HG02852 (cell line): ENCODE data around the gene F13B.
A peak's percentile ranks its signal among the peaks of the same experiment; 100 is the strongest.
"Not testable (repeated sequence)": the region's sequence is repeated elsewhere in the genome, so short reads cannot be mapped to it uniquely, and the experiment has no call there.

Source experiments
- ATAC-seq: cut with Tn5 transposase; IDR thresholded peaks from one replicate; pipeline ENCODE4 v1.9.1; 2021; ENCODE audit warnings: mild to moderate bottlenecking, moderate library complexity; ENCODE audit not compliant: unreplicated experiment

Gene F13B

GRCh38 chr1:197042676-197043341 is 24.3 kb downstream of the F13B start:
- ATAC-seq, result no peak

DNA sequence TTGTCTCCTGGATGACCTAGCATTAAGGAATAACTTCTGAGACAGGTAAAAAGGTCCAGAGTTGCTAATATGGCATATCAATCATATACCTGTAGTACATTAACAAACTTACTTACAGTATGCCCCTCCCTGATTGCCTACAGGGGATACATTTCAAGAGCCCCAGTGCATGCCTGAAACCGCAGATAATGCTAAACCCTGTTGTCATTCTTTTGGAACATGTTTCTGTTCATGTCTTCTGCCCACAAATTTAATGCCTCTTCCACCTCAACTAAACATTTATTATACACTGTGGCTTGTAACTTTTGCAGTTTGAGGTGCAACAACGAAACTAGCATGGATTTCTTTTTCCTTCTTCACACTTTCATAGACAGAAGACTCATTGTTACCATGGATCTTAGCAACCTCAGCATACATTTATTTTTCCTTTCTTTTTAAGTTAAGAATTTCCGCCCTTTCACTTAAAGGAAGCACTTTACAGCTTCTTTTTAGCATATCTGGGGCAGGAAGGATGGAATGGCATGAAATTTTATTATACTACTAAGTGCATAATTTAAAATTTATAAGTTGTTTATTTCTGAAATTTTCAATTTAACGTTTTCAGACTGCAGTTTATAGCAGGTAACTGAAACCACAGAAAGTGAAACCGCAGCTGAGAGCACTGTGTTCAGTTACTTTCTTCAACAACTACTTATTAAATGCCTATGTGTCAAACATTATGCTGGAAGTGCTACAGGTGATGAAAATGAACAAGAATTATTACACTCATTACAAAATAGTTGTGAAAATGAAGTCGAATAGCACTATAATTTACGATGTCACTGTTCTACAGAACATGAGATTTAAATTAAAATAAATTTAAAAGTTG is 25.3 kb downstream of the F13B start:
- ATAC-seq, result peak; percentile 85

DNA sequence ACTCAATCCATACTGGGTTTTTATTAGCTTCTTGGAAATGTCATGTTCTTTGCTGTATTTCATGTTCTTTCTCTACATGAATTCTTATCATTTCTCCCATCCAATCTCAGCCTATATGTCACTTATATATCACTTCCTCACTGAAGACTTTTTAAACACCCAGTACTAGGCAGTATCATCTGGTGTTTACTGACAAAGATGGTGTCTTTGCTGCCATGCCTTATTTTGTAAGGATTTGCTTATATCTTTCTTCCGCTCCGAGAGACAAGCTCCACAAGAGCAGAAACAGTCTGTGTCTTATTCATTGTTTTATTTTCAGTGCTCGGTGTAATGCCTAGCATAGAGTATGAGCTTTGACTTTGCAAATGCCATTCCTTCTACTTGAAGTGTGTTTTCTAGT is 30.2 kb downstream of the F13B start:
- ATAC-seq, result no peak

DNA sequence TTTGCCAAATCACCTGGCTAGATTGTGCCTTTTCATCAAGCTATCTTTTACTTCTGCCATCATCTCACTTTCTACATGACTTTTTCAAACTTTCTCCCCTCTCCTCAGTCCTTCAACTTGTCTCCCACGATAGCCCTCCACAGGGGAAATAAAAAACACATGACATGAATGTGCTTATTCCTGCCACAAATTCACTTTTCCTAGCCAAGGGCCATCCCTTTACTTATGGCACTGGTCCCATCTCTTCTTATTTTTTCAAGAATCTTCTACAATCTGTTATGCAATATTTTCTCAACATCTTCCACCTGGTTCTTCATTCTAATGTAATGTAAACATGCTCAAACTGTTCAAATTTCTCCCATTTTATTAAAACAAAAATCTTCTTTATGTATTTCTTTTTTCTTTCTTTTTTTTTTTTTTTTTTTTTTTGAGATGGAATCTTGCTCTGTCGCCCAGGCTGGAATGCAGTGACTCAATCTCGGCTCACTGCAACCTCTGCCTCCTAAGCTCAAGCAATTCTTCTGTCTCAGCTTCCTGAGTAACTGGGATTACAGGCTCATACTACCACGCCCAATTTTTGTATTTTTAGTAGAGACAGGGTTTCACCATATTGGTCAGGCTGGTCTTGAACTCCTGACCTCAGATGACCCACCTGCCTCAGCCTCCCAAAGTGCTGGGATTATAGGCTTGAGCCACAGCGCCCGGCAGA is 32.3 kb downstream of the F13B start:
- not testable (repeated sequence) for ATAC-seq

- ATAC-seq, result no peak
These were observed 37.3 kb downstream of the F13B start for GRCh38 chr1:197029749-197030148.

GRCh38 chr1:197027359-197027758 is 39.7 kb downstream of the F13B start:
- ATAC-seq, result no peak

DNA sequence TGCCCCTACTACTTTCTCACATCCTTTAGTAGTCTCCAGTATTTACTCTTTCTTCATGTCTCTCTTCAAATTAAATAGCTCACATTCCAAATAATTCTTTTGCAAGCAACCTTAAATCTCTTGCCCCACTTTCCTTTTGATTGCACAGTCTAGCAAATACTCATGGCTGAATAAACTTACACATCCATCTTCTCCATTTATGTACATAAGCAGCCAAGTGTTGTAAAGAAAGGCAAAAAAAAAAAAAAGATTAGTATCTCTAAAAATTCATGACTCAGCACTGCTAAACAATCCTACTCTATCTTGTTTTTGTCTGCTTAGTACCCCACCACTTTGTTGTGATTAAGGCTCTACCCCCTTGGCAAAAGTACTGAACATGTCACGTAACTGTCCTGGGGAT is 42.6 kb downstream of the F13B start:
- ATAC-seq, result no peak

GRCh38 chr1:197021716-197022115 is 45.3 kb downstream of the F13B start:
- no peak for ATAC-seq

DNA sequence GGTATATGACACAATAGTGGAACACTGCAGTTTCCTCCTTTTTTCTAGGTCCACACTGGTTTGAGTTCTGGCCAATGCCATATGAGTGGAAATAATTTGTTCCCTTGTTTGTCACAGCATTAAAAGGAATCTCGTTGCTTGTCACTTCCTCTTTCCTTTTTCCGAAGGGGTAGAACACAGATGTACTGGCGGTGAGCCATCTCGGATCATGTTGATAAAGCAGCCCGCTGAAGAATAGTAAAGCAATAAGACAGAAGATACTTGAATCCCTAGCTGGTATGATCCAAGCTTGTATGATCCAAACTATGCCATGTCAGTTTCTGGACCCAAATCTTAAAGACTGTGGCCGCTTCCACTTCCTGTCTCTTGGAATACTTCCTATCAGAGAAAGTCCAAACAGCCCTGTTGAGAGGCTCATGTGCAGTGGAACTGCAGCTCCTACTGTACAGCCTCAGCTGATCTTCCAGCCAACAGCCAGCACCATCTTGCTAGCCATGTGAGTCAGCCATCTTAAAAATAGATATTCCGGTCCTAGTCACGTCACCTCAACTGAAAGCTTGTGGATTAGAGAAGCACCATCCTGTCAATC is 49.4 kb downstream of the F13B start:
- no peak for ATAC-seq

GRCh38 chr1:197016751-197017150 is 50.3 kb downstream of the F13B start:
- ATAC-seq, result no peak

DNA sequence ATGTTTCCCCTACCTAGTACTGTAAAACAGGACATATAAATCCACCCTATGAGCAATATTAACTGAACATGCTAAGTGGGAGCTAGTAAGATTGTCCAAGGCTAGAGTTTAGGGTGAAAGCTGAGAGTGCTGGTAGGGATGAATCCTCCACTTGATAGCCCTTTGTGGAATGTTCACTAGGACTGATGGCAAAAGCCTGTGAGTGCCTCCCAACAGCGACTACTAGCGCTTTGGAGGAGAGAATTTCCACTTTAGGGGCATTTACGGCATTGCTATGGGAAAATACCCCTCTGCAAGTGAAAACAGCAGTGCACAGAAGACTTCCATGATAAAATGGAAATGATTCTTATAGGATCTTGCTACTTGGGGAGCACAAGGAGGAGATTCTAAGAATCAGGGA is 53.8 kb downstream of the F13B start:
- ATAC-seq, result no peak

- ATAC-seq, result no peak
These were observed 55.4 kb downstream of the F13B start for GRCh38 chr1:197011614-197012013.

- ATAC-seq, result no peak
These were observed 58.2 kb downstream of the F13B start for GRCh38 chr1:197008861-197009260.

DNA sequence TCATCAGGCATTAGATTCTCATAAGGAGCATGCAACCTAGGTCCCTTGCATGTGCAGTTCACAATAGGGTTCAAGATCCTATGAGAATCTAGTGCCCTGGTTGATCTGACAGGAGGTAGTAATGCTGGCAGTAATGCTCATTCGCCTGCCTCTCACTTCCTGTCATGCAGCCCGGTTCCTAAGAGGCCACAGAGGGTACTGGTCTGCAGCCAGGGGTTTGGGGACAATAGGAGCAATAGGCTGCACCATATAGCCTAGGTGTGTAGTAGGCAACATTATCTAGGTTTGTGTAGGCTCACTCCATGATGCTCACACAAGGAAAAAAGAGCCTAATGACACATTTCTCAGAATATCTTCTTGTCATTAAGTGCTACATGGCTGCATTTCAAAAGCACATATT is 63.9 kb downstream of the F13B start:
- ATAC-seq, result no peak

DNA sequence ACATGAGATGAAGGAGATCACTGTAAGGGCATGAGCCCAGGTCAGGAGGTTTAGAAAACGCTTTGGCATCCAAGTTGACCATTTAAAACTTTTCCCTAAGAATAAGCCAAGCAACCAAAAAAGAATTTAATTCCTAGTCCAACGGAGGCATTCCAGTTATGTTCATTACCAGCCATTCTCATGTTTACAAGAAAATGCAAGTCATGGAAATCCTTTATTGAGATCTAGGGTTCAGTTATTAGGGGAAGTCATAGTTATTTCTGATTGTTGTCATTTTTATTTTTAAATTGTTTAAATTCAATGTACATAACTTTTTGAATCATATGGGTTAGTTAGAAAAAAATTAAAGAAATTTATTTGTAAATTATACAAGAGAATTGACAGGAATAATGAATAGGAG is 65.2 kb downstream of the F13B start:
- no peak for ATAC-seq

DNA sequence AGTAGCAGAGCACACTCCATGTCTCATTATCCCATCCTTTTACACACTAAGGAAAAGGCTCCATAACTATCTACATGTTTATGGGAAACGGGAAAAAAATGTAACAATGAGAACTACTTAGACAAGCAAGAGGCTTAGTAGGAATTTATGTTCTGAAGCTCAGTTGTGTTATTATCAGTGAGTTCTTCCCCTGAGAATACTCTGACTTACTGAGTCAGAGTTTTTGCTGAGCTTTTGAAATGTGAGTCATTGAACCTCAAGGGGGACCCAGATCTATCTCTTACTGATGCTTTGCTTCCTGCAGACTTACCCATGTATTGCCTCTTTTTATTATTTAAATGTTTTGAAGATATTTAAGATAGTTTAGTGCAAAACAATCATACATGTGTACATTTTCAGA is 69.6 kb downstream of the F13B start:
- peak; percentile 61 for ATAC-seq

DNA sequence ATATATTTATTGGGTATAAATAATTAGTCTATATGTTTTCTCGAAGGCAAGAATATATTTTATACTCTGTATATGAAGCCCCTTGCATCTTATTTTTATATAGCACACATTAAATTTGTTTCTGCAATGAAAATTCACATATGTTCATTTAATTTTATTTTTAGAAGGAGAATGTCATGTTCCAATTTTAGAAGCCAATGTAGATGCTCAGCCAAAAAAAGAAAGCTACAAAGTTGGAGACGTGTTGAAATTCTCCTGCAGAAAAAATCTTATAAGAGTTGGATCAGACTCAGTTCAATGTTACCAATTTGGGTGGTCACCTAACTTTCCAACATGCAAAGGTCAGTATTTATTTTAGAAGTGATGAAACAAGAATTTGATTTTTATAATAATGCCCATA is 73.1 kb downstream of the F13B start:
- no peak for ATAC-seq

DNA sequence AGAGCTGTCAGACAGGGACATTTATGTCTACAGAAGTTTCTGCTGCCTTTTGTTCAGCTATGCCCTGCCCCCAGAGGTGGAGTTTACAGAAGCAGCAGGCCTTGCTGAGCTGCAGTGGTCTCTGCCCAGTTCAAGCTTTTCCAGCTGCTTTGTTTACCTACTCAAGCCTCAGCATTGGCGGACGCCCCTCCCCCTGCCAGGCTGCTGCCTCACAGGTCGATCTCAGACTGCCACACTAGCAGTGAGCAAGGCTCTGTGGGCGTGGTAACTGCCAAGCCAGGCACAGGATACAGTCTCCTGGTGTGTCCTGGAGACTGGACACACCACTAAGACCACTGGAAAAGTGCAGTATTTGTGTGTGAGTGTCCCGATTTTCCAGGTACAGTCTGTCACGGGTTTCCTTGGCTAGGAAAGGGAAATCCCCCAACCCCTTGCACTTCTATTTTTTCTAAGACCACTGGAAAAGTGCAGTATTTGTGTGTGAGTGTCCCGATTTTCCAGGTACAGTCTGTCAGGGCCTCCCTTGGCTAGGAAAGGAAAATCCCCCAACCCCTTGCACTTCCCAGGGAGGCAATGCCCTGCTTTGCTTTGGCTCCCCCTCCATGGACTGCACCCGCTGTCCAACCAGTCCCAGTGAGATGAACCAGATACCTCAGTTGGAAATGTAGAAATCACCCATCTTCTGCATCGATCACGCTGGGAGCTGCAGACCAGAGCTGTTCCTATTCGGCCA is 75.0 kb downstream of the F13B start:
- not testable (repeated sequence) for ATAC-seq
